ENCODE results near the gene EHD1.
A peak's percentile ranks its signal among the peaks of the same experiment; 100 is the strongest.

Gene EHD1

DNA sequence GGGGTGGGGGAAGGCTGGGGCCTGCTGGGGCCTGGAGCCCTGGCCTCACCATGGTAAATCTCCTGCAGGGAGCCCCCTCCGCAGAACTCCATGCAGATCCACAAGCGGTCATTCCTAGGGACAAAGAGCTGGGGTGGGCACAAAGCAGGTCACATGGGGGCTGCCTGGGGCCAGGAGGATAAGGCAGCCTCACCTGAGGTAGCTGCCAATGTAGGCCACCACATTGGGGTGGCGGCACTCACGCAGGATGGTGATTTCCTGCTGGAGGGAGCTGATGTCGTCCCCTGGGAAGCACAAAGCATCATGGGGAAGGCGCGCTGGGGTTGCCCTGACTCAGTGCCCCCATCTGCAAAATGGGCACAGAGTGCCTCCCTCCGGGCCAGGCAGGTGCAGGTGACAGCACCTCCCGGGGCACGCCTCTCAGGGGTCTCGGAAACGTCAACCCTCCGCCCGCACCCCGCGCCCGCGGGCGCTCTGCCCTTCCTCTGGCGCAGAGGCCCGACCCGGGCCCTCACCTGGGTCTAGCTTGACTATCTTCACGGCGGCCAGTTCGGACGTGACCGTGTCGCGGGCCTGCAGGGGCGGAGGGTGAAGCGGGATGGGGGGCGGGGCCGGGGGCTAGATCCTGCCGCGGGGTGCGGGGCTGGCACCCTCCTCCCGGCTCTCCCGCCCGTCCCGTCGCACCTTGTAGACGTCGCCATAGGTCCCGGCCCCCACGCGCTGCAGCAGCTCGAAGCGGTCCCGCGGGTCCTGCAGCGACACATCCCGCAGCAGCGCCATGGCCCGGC lies 75.9 kb downstream of the EHD1 start:
- DNase-seq = peak in 3 of 56 donors; percentile 16 to 81 (median 62)

All from amygdala (tissue), 56 donors.